IPS-20b (cell line): Measurements from ENCODE around the gene FURIN.
"Not testable (repeated sequence)": the region's sequence is repeated elsewhere in the genome, so short reads cannot be mapped to it uniquely, and the experiment has no call there.

Source experiments
- H3K27ac ChIP-seq: one replicate; pipeline ENCODE4 v1.5.1; 2013; ENCODE audit warnings: low read length
- H3K27me3 ChIP-seq: 2 replicates; pipeline ENCODE4 v1.6.1; 2013; ENCODE audit warnings: mild to moderate bottlenecking, low read length, inconsistent platforms; ENCODE audit not compliant: insufficient read depth
- H3K36me3 ChIP-seq: 2 replicates; pipeline ENCODE4 v1.6.1; 2013; ENCODE audit warnings: low read depth, mild to moderate bottlenecking, inconsistent platforms, low read length, moderate library complexity; ENCODE audit not compliant: insufficient read depth
- H3K4me1 ChIP-seq: 2 replicates; pipeline ENCODE4 v1.6.1; 2013; ENCODE audit warnings: mild to moderate bottlenecking, control low read depth, inconsistent platforms, low read length, moderate library complexity; ENCODE audit not compliant: insufficient read depth
- H3K4me3 ChIP-seq: 2 replicates; pipeline ENCODE4 v1.5.1; 2013; ENCODE audit warnings: mild to moderate bottlenecking, low read length, inconsistent platforms
- H3K9ac ChIP-seq: 2 replicates; pipeline ENCODE4 v1.6.1; 2013; ENCODE audit warnings: low read depth, mild to moderate bottlenecking, inconsistent platforms, low read length, moderate library complexity
- H3K9me3 ChIP-seq: 2 replicates; pipeline ENCODE4 v1.6.1; 2013; ENCODE audit warnings: mild to moderate bottlenecking, low read depth, low read length, inconsistent platforms; ENCODE audit not compliant: insufficient read depth

FURIN gene

DNA sequence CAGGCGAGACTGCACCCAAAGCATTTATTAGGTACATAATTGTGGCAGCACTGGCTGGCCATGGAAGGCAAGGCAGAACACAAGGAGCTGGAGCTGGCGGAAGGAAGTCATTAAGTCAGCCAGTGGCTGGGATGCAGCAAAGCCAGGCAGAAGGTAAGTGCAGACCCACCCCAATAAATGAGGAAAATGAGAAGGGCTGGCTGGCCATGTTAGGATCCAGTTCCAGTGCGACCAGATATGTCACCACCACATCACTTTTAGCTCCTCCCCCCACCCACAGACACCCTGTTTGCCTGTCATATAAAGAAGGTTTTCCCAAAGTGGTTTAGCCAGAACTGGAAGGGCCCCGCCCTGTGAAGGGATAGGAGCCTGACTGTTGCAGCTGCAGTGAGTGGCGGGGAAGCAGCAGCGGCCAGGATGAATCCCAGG lies at the start of gene FURIN:
Gene FURIN (plus strand): TSS at position 328 of the 429 bp plus-strand sequence. CDS start 7,153 bp downstream, outside the sequence.
- Histone ChIP-seq H3K27ac (no peak within 1 kb of the TSS), H3K36me3 (no peaks in the 10 kb centered on the region), H3K4me3 (no peak within 1 kb of the TSS), H3K9me3 (no peaks in the 10 kb centered on the region), H3K4me1 (peaks cover 31% of the 10 kb centered on the region), H3K27me3 (no peaks in the 10 kb centered on the region), H3K9ac (peak within 1 kb of the TSS; percentile 12; the same call in 1 of the 2 replicates)

DNA sequence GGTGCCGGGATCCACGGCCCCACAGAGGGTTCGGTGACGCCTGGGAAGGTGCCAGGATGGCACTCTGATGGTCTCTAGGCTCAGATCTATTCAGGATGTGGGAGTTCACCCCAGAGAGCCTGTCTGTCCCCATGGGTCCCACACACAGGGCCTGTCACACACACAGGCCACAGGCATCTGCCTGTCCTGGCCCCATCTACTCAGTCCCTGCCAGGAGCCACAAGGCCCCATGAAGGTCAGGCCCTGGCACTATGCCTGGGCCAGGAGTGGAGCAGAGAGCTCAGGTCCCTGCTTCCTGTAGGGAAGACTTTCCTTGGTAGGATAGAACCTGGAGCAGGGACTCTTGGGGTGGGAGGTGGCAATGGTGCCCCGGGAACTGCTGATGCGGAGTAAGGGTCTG lies 49.0 kb upstream of the FURIN start:
- Histone ChIP-seq H3K4me3 (no peak overlapping the region), H3K9ac (no peak overlapping the region), H3K27ac (no peak overlapping the region), H3K9me3 (no peaks in the 10 kb centered on the region), H3K4me1 (peaks cover 13% of the 10 kb centered on the region; the same call in 1 of the 2 replicates), H3K27me3 (no peaks in the 10 kb centered on the region), H3K36me3 (peaks cover 13% of the 10 kb centered on the region)

DNA sequence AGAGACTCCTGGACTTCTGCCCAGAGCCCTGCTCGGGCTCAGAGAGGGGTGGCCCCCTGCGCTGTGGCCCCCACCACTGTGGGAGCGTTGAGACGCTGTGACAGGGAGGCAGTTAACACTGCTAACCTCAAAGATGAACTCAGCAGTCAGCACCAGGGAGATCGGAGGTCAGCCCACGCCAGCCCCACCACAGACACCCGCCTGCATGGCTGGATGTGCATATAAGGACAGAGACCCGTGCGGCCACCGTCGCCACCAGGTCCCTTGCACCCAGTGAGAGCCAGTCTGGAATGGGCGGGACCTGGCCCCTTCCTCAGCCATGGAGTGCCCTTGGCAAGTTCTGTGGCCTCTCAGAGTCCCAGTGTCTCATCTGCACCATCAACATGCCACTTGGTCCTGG lies 48.5 kb upstream of the FURIN start:
- no peaks in the 10 kb centered on the region for H3K27me3 ChIP-seq
- no peaks in the 10 kb centered on the region for H3K9me3 ChIP-seq
- no peak overlapping the region for H3K4me3 ChIP-seq
- H3K36me3 ChIP-seq = peaks cover 9% of the 10 kb centered on the region
- no peak overlapping the region for H3K9ac ChIP-seq
- H3K27ac ChIP-seq = no peak overlapping the region
- H3K4me1 ChIP-seq = peaks cover 13% of the 10 kb centered on the region; the same call in 1 of the 2 replicates

DNA sequence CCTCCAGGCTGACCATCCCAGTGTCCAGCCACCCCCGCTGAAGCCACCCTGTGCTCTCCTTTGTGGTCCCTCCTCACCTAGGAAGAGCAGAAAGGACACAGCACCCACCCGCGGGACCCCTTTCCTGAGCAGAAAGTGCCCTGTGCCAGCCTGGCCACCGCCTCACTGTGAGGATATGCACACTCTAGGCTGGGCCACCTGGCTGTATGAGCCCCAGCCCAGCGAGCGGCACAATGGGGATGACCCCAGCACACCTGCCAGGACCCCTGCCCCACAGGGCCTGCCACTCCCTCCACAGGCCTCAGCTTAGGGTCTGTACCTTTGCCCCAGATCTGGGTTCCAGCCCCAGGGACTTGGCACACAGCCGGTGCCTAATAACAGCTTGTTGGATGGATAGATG lies 47.9 kb upstream of the FURIN start:
- H3K27ac ChIP-seq = no peak overlapping the region
- H3K9ac ChIP-seq = no peak overlapping the region
- H3K27me3 ChIP-seq = no peaks in the 10 kb centered on the region
- peaks cover 3% of the 10 kb centered on the region for H3K36me3 ChIP-seq
- H3K4me1 ChIP-seq = peaks cover 13% of the 10 kb centered on the region; the same call in 1 of the 2 replicates
- no peaks in the 10 kb centered on the region for H3K9me3 ChIP-seq
- H3K4me3 ChIP-seq = no peak overlapping the region

DNA sequence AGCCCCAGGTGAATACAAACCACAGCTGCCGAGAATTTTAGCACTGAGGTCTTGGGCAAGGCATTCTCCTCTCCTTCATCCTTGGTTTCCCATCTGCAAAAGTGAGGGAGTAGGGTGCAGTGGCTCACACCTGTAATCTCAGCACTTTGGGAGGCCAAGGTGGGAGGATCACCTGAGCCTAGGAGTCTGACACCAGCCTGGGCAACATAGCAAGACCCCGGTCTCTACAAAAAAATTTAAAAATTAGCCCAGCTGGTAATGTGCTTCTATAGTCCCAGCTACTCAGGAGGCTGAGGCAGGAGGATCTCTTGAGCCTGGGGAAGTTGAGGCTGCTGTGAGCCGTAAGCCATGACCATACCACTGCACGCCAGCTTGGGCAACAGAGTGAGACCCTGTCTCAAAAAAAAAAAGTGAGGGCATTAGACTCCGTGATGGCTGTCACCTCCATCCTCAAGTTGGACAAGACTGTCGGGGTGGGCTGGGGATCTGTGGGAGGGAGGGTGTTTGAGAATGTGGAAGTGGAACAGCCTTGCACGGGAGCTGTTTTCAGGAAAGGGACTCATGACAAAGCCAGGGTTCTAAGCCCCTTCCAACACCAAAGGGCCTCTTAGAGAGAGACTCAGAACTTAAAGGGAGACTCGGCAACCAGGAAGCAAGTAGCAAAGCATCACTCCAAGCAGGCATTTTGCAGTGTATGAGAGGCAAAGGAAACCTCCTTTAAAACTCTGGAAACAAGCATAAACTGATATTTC lies 46.0 kb upstream of the FURIN start:
- H3K27ac ChIP-seq = no peak overlapping the region
- no peaks in the 10 kb centered on the region for H3K36me3 ChIP-seq
- no peaks in the 10 kb centered on the region for H3K9me3 ChIP-seq
- H3K4me3 ChIP-seq = no peak overlapping the region
- H3K27me3 ChIP-seq = no peaks in the 10 kb centered on the region
- peaks cover 4% of the 10 kb centered on the region; the same call in 1 of the 2 replicates for H3K4me1 ChIP-seq
- no peak overlapping the region for H3K9ac ChIP-seq

DNA sequence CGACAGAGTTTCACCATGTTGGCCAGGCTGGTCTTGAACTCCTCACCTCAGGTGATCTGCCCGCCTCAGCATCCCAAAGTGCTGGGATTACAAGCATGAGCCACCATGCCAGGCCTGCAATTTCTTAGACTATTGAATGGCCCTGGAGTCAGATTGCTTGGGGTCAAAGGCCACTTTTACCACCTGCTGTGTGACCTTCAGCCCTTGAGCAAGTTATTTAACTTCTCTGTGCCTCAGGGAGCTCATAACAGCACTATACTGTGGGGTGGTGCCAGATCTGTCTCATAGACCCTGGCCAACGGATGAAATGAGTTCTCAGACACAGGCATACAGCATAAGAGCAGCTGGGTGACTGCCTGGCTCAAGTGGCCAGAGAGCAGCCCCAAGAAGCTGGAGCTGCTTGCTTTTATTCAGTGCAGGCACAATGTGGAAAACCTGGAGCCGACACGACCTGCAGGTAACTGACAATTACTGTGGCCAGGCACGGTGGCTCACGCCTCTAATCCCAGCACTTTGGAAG lies 44.9 kb upstream of the FURIN start:
- Histone ChIP-seq H3K36me3 (no peaks in the 10 kb centered on the region), H3K27ac (no peak overlapping the region), H3K9ac (no peak overlapping the region), H3K4me3 (no peak overlapping the region), H3K9me3 (no peaks in the 10 kb centered on the region), H3K27me3 (no peaks in the 10 kb centered on the region), H3K4me1 (no peaks in the 10 kb centered on the region)

DNA sequence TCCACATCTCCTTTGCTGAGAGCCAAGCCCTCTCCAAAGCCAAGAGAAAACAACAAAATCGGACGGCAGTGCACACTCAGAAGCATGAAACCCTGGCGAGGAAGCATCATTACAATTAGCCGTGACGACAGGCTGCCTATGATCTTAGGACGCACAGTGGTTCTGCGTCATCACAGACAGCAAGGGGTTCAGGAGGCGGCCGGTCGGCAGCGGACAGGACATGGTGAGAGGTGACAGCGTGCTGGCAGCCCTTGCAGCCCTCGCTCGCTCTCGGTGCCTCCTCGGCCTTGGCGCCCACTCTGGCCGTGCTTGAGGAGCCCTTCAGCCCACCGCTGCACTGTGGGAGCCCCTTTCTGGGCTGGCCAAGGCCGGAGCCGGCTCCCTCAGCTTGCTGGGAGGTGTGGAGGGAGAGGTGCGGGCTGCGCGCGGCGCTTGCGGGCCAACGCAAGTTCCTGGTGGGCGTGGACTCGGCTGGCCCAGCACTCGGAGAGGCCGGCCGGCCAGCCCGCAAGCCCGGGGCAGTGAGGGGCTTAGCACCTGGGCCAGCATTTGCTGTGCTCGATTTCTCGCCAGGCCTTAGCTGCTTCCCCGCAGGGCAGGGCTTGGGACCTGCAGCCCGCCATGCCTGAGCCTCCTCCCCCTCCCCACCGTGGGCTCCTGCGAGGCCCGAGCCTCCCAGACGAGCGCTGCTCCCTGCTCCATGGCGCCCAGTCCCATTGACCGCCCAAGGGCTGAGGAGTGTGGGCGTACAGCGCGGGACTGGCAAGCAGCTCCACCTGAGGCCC lies 43.1 kb upstream of the FURIN start:
- H3K36me3 ChIP-seq, H3K9ac ChIP-seq, H3K27me3 ChIP-seq, H3K9me3 ChIP-seq, H3K4me1 ChIP-seq, H3K4me3 ChIP-seq, H3K27ac ChIP-seq: not testable (repeated sequence)

DNA sequence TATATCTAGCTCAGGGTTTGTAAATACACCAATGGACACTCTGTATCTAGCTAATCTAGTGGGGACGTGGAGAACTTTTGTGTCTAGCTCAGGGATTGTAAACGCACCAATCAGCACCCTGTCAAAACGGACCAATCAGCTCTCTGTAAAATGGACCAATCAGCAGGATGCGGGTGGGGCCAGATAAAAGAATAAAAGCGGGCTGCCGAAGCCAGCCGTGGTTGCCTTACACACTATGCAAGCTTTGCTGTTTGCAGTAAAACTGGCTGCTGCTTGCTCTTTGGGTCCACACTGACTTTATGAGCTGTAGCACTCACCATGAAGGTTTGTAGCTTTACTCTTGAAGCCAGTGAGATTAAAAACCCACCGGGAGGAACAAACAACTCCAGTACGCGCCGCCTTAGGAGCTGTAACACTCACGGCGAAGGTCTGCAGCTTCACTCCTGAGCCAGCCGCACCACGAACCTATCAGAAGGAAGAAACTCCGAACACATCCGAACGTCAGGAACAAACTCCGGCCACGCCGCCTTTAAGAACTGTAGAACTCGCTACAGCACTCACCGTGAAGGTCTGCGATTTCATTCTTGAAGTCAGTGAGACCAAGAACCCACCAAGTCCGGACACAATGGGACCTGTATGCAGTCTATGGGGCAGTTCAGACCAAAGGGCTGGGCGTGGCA lies 42.0 kb upstream of the FURIN start:
- not testable (repeated sequence) for H3K4me1 ChIP-seq, H3K4me3 ChIP-seq, H3K36me3 ChIP-seq, H3K9ac ChIP-seq, H3K27me3 ChIP-seq, H3K27ac ChIP-seq, H3K9me3 ChIP-seq

DNA sequence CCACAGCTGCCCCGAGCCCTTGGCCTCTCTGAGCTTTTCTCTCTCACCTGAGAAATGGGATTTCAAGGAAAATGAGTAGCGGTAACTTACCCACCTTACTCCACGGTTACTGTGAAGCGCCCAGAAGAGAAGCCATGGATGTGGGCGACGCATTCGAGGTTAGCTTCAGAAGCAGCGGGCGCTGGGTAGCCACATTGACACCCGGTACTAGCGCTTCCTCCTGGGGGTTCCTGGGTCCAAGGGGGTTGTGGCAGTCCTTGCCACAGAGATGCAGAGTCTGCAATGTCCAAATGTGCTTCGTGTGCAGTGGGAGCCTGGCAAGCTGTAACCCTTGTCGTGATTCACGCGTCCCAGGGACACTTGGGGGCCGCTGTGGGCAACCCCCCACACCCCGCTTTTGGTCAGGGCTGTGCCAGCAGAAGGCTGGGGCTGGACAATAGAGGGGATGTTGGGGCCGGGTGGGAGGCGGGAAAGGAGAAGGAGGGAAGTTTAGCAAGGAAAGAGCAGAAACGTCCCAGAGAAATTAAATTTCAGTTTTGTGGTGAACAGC lies 41.4 kb upstream of the FURIN start:
- Histone ChIP-seq H3K27me3 (no peaks in the 10 kb centered on the region), H3K27ac (no peak overlapping the region), H3K9me3 (no peaks in the 10 kb centered on the region), H3K4me3 (no peak overlapping the region), H3K36me3 (no peaks in the 10 kb centered on the region), H3K4me1 (no peaks in the 10 kb centered on the region), H3K9ac (no peak overlapping the region)

DNA sequence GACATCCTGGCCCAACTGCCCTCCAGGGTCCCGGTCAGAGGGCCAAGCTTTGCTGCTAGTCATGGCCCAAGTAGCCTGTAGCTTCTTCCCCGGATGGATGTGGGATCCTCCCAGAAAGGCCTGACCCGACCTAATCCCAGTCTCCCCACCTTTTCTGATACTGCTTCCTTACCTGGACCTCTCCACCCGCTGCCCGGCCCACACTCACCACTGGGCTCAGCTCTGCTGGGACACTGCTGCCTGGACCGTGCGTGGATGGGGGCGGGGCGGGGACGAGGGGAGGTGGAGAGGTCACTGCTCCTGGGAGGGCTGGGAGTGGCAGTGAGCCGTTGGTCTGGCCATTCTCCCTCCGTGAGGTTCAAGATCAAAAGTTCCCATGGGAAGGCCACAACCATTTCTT lies 40.3 kb upstream of the FURIN start:
- Histone ChIP-seq H3K27ac (no peak overlapping the region), H3K4me3 (no peak overlapping the region), H3K9me3 (no peaks in the 10 kb centered on the region), H3K27me3 (no peaks in the 10 kb centered on the region), H3K4me1 (no peaks in the 10 kb centered on the region), H3K36me3 (no peaks in the 10 kb centered on the region), H3K9ac (no peak overlapping the region)

DNA sequence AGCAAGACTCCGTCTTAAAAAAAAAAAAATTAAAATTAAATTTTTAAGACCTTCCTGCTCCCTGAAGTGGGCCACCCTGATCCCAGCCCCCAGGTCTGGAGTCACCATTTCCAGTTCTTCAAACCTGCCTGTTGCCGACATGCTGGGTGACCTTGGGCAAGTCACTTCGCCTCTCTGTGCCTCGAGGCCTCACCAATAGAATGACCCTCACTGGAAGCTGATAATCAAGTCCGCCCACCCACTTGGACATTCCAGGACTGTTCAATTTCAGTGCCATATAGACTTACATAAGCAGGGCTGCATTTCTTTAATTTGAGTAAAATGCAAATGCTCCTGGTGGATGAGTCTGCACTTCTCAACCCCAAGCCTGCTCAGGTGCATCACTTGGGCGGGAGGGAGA lies 39.3 kb upstream of the FURIN start:
- Histone ChIP-seq H3K27me3 (no peaks in the 10 kb centered on the region), H3K27ac (no peak overlapping the region), H3K4me3 (no peak overlapping the region), H3K9ac (no peak overlapping the region), H3K9me3 (no peaks in the 10 kb centered on the region), H3K36me3 (no peaks in the 10 kb centered on the region), H3K4me1 (no peaks in the 10 kb centered on the region)
